GM12865 (cell line): ENCODE measurements around the gene CCDC169.
"Not testable (repeated sequence)": the region's sequence is repeated elsewhere in the genome, so short reads cannot be mapped to it uniquely, and the experiment has no call there.

Experiments used
- DNase-seq: peaks from one replicate; pipeline ENCODE4 v3.0.0; 2010; ENCODE audit warnings: low read depth
- H3K4me3 ChIP-seq: 2 replicates; pipeline ENCODE4 v1.5.1; 2011; ENCODE audit warnings: mild to moderate bottlenecking, low read depth, low read length, control low read depth
- TF ChIP-seq, protein P1 (sequence below): IDR thresholded peaks from 2 replicates; pipeline ENCODE4 v1.5.1; 2011; ENCODE audit warnings: low read length, control low read depth, low read depth, inconsistent platforms; ENCODE audit not compliant: insufficient read depth; ENCODE audit errors: missing control alignments

CCDC169 gene

DNA sequence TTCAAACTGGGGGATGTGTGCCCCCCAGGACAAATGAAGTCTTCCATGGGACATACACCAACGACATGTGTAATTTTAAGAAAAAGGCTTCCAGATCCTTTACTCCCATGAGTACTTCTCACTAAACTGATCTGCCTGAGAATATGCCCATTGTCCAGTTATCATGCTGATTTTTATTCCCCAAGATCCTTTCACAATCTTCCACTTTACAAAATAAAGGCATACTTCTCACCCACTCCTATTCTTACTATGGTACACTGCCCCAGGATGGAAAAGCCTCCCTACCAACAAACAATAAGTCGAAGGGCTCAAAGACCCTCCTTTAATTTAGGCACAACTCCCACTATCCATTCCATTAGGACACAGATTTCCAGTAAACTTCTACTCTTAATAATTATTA, 45.1 kb upstream of the CCDC169 start:
- TF ChIP-seq, protein P1, sequence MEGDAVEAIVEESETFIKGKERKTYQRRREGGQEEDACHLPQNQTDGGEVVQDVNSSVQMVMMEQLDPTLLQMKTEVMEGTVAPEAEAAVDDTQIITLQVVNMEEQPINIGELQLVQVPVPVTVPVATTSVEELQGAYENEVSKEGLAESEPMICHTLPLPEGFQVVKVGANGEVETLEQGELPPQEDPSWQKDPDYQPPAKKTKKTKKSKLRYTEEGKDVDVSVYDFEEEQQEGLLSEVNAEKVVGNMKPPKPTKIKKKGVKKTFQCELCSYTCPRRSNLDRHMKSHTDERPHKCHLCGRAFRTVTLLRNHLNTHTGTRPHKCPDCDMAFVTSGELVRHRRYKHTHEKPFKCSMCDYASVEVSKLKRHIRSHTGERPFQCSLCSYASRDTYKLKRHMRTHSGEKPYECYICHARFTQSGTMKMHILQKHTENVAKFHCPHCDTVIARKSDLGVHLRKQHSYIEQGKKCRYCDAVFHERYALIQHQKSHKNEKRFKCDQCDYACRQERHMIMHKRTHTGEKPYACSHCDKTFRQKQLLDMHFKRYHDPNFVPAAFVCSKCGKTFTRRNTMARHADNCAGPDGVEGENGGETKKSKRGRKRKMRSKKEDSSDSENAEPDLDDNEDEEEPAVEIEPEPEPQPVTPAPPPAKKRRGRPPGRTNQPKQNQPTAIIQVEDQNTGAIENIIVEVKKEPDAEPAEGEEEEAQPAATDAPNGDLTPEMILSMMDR, result no peak
- H3K4me3 ChIP-seq, result no peak overlapping the region
- no peak for DNase-seq

GRCh38 chr13:36341718-36342117, 44.1 kb upstream of the CCDC169 start:
- no peak overlapping the region for H3K4me3 ChIP-seq
- TF ChIP-seq, protein P1, result no peak
- DNase-seq, result no peak

GRCh38 chr13:36339600-36340155, 42.1 kb upstream of the CCDC169 start:
- H3K4me3 ChIP-seq, result no peak overlapping the region
- no peak for DNase-seq
- TF ChIP-seq, protein P1, result no peak

DNA sequence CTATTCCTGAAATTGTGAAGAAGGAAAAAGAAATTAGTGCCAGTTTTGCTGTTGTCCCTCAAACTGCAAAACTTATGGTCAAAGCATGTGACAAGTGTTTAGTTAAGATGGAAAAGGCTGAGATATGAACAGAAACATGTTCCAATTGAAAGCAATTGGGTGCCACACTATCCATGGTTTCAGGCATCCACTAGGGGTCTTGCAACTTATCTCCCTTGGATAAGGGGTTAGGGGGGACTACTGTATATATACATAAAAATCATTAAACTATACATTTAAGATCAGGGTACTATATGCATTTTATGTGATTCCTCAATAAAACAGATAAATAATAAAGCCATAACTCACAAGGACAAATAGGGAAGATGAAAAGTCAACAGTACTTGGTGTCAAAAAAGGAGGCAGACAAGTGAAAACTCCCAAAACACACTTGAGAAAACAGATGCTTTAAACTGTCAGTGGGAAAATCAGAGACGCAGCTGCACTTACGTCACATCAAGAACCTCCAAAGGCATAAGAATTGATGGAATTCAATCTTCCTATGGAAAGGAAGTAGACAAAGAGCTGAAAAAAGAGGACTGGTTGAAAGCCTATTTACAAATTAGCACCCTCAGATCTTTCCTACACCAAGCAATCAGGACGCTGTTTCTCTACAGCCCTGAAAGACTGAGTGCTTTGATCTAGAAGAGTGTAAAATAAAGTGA, 40.5 kb upstream of the CCDC169 start:
- TF ChIP-seq, protein P1, result no peak
- no peak overlapping the region for H3K4me3 ChIP-seq
- no peak for DNase-seq

- TF ChIP-seq, protein P1, result no peak
- H3K4me3 ChIP-seq, result no peak overlapping the region
- DNase-seq, result no peak
Observed at GRCh38 chr13:36332986-36333385, 35.4 kb upstream of the CCDC169 start.

GRCh38 chr13:36332255-36332654, 34.6 kb upstream of the CCDC169 start:
- H3K4me3 ChIP-seq, DNase-seq: not testable (repeated sequence)

DNA sequence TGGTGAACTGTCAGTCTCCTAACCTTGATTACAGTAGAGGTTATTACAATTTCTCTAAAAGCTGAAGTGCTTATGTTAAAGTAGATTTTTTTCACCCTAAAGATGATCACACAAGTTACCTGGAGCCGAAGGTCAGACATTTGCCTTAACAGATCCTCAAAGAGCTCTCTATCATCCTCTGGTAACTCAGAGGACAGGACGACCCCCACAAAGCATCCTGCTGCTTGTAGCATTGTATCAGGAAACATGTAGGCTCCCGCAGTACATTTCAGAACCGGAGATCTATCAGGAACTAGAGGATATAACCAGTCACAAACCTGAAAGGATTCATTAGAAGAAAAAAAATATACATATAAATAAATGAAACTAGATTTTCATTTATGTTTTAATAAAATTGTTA, 33.7 kb upstream of the CCDC169 start:
- TF ChIP-seq, protein P1, result no peak
- H3K4me3 ChIP-seq, result no peak overlapping the region
- DNase-seq, result no peak
